GM21723 (cell line): ENCODE measurements around the gene ELAVL2.

Experiments used
- ATAC-seq: cut with Tn5 transposase; IDR thresholded peaks from one replicate; pipeline ENCODE4 v1.9.1; 2021; ENCODE audit warnings: mild to moderate bottlenecking, moderate library complexity; ENCODE audit not compliant: unreplicated experiment

Gene ELAVL2

DNA sequence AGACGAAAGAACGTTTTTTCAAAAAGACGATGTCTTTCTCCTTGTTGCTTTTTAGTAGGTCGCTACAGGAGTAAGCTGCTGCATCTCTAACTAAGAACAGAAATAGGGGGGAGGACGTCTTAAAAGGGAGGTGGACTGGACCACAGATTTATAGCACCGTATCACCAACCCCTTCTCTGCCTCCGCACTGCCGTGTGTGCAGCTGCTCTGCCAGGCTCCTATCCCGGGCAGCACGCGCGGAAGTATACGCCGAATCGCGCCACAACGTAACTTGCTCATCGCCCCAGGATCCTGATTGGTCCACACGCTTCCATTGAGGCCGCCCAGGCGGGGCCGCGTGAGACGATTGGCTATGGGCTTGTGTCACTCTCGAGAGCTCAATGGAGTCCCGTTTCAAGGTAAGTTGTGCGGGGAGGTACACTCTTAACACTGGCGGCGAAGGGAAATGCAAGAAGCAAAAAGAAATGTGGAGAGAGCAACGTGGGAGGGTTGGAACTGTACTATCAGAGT is at the start of gene ELAVL2:
Gene ELAVL2 (minus strand): TSS at position 121 of the 510 bp plus-strand sequence. CDS start 64,006 bp downstream, outside the sequence.
- no peak for ATAC-seq

- no peak for ATAC-seq
These were observed 32.2 kb upstream of the ELAVL2 start for GRCh38 chr9:23858234-23858633.

DNA sequence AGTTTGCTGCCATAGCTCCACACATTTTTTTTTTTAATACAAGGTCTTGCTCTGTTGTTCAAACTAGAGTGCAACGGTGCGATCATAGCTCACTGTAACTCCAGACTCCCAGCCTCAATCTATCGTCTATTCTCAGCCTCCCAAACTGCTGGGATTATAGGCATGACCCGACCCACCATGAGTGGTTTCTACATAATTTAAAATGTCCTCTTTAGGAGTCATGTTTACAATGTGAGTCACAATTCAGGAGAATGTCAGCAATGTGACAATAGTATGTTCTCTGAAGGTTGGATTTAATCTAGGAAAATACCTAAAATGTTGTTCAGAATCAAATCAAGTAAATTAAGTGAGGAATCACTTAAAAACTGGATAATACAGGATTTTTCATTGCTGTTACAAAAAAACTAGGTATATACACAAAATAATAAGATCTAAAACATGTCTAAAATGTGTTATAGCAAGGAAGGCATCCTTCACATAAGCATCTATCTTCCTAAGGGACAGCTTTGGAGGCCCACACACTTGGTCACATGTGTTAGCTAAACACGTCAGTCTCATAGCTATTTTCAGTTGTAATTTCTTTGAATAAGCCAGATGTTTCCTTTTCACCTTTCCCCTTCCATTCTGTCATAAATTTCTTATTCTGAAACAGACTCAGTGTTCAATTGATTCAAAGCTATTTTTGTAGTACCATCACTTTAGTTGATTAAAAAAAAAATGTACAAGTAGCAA is 30.0 kb upstream of the ELAVL2 start:
- ATAC-seq: no peak

- no peak for ATAC-seq
These were observed 24.9 kb upstream of the ELAVL2 start for GRCh38 chr9:23850690-23851629.

GRCh38 chr9:23850242-23850689 is 24.2 kb upstream of the ELAVL2 start:
- no peak for ATAC-seq

DNA sequence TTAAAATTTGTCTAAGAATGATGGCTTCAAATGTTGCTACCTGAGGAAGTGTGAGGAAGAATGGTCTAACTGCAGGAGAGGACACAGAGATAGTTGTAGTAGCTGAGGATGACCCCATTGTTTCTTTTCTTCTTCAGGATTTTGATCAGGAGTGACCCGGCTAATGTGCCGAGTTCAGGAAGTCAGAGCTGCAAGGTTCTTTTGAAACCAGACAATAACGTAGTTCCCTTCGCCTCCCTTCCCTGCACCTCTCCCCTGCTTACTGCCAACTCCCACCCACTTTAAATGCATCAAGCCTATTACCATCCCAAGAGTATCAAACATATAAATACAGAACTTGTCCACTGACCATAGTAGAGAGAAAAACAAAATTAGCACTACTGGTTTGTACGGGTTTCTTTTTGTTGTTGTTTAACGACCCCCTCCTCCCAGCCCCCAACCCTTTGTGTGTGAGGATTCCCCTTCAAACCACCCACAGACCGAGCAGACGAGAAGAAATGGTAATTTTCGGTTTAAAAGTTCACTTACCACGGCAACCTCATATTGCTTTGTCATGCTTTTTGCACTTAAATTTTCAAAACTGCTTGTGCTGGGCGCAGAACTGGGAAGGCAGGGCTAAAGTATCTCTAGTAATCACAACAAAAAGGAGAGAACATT is 23.5 kb upstream of the ELAVL2 start:
- no peak for ATAC-seq

DNA sequence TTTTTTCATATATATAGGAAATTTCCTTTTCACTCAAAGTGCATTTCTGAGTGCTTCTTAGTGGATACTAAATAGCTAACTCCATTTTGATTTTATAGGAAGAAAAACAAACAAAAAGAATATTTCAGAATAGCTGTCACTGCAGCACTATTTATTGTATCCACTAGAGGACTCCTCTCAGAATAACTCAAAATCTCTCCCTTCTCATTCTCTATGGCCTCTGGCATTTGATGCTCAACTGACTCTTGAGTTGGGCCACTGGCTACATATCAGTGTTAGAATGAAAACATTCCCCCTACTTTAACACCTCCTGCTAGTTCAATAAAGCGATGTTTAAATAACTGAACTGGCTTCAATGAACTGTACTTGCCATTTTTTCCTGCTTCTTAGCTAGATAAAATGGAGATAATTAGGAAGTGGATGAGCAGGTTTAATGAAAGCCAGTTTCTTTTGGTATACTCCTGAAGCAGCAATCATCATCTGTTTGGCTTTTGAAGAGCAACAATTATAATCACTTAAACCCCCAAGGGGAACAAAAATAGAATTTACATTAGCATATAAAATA is 16.6 kb upstream of the ELAVL2 start:
- no peak for ATAC-seq

DNA sequence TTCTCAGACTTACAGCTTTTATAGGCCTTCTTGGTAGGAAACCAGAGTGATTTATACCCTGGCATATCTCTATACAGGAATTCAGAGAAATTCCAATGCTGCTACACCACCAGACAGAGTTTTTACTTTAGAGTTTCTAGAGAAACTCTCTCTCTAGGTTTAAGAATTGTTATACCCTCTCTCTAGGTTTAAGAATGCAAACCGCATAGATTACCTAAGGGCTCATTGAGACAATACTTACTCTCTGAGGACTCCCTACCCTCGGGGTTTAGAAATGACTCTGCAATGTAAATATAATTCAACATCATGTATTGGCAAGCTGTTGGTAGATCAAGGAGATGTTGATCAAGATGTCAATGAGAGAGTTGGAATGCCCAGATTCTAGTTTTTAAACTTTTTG is 15.3 kb upstream of the ELAVL2 start:
- no peak for ATAC-seq

GRCh38 chr9:23837038-23837437 is 11.0 kb upstream of the ELAVL2 start:
- ATAC-seq: no peak

- no peak for ATAC-seq
These were observed 5.1 kb upstream of the ELAVL2 start for GRCh38 chr9:23830929-23831730.

GRCh38 chr9:23830476-23830805 is 4.4 kb upstream of the ELAVL2 start:
- no peak for ATAC-seq

DNA sequence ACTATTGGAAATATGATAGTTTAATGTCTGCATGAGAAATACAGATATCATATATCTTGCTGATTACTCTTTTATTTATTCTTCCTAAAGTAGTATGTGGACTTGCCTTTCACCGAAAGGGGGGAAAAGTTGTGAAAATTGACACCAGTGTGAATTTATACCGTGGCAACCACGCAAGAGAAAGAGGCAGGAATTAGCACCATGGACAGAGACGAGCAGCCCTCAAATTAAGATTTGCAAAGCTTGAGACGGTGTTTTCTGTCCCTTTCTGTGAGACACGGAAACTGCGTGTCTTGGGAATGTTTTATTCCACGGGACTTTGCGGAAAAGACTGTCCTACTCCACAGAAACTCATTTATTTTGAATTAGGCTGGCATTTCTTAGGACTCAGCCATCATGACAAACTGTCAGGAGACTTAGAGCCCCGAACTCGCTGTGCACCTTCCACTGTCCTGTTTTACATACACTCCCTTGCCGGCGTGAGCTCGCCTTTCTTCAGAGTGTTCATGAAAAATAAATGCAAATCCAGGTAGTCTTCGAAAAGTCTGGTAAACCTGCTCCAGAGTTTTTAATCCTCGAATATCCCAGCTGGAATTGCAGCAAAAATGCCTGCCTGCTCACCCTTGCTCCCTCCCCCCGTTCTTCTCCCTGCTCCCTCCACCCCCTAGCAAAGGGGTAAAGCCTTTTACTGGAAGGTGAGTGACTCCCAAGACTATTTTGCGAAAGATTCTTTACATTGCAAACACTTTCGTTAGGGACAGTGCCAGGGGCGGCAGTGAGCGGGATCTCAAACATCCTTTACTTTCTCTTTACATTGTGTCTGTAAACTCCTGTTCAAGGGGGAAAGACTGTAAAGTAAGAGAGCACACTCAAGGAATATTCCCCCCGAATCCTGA is 3.8 kb upstream of the ELAVL2 start:
- ATAC-seq: no peak

- ATAC-seq: no peak
These were observed 340 bp downstream of the ELAVL2 start for GRCh38 chr9:23825700-23826099.

DNA sequence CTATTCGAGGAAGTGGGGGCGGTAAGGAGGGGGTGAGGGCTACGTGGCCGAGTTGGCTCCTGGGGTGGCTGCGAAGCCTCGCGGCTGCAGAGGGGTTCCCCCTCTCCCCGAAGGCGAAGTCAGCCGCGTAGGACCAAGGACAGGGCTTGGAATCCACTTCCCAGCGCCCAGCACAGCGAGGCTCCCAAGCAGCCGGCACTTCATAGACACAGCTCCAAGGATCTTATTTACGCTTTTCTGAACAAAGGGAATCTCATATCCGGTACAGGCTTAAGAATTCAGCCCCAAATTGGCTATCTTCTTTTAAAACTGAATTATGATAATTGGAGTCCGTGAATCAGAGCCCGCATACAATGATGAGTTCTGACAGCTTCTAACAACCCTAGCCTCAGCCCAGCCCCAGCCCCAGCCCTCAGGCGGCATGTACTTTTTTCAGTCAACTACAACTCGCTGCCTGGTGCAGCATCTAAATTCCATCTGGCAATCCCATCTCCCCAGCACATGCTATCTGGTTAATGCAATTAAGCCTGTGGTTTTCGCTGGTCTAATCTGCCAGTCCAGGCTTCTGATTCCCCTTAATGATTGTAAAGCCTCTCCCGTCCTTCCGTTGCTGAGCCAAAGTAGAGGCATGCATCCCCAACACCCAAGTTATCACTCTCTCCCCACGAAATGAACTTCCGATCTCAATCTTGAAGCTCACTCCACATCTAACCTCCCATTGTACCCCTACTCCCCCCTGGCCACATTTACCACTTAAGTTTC is 1.0 kb downstream of the ELAVL2 start:
- ATAC-seq: no peak

DNA sequence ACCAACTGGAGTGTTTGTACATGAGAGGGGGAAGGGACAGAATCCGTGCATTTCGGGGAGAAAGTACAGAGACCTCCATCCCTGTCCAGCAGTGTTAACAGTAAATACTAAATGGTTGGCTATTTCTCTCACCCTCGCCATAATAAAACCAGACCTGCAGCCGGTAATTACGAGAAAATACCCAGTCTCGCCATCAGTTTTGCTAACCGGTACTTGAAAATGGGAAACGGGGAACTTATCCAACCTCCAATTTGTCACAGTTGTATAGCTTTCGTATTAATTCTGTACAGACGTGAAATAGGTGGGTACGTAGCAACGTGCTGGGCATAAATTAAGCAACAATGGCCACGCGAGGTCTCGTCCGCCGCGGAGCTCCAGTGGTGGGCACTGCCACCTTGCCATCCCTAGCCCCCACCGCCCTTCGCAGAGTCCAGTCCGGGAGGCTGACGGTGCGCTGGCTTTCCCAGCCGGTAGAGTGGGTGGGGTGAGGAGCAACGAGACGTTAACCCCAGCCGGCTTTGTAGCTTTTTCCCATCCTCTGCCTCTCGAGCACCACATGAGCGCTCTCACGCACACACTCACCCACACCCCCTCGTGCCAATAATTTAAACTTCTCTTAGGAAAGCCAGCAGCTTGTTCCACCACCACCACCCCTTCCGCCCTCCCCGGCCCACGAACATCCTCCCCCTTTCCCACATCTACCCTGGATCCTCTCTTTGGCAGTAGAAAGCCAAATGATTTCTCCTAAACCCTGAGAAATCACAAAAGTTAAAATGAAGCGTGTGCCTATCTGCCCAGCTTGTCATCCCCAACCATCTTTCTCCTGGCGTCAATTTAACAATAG is 1.8 kb downstream of the ELAVL2 start:
- no peak for ATAC-seq

- ATAC-seq: no peak
These were observed 2.8 kb downstream of the ELAVL2 start for GRCh38 chr9:23823269-23823668.
